ENCODE measurements around the gene TTC28. TPM values are rescaled to one million over a fixed set of nuclear protein-coding genes. Genes with fewer than 3 reads are reported as not detected.

The TTC28 gene
- total and polyA plus RNA-seq, 10 of the 15 experiments (the other 5 are each of a cell fraction or from before 2014, with no cell fraction given) = 0.15 to 8.4 (median 1.4) TPM

DNA sequence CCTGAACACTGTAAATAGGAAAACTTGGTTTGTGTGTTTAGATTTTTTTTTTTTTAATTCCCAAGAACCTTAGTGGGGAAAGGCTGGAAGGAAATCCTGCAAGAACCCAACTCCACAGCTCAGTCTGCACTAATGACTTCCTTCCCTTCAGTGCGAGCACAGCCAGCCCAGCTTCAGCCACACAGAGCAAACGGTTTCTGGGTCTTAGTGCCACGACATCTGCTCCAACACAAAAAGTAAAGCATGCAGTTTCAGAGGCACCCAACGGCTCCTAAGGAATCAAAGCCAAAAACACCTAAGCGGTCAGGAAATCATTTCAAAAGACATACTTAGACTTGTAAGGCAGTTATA lies 236.1 kb downstream of the TTC28 start:
- no peak overlapping the region for H3K4me3 ChIP-seq
- WGBS (ENCODE audit: insufficient coverage, insufficient replicate concordance, low lambda C conversion rate, missing lambda C conversion rate) = 0% methylated on average over 5 of the region's 5 CpGs
- RAD21 ChIA-PET (ENCODE audit: unreplicated experiment) = no interaction called here
- no peaks in the 10 kb centered on the region for H3K36me3 ChIP-seq (ENCODE audit: control insufficient read depth in 2 of 2, insufficient read depth in 2 of 2, low read length in 1 of 2)
- H2AFZ ChIP-seq (ENCODE audit: control insufficient read depth, low read depth, low read length) = no peak overlapping the region
- SMC1A ChIA-PET (ENCODE audit: uncharacterized antibody, unreplicated experiment) = no interaction called here
- DNase-seq (ENCODE audit: low read depth, low spot score) (no peak), ATAC-seq (peak; percentile 40; the same call in 2 of the 3 replicates), FAIRE-seq (no peak)
- peaks cover 4 to 8% of the 10 kb centered on the region in 2 experiments for H3K27me3 ChIP-seq (replicated peaks in 1 of 2; ENCODE audit: control insufficient read depth in 2 of 2, insufficient read depth in 2 of 2, low read length in 1 of 2)
- intact Hi-C loops (cut with micrococcal nuclease; ENCODE audit: unreplicated experiment) = loop anchor here (5.0 kb wide), 1 partner anchor 421 kb away; no protein-coding TSS in a partner anchor
- H3K4me1 ChIP-seq (ENCODE audit: control insufficient read depth, insufficient read depth, low read length) = no peaks in the 10 kb centered on the region
- in situ Hi-C loops (cut with MboI) = no loop called here
- H3K79me2 ChIP-seq (ENCODE audit: control insufficient read depth, insufficient read depth, low read length) = no peaks in the 10 kb centered on the region
- no peak overlapping the region for H3K4me2 ChIP-seq (ENCODE audit: control insufficient read depth, insufficient read depth)
- CTCF ChIA-PET = interaction anchor here (1.3 to 5.8 kb wide), 3 partner anchors 9 to 392 kb away, joined by 3 to 45 read pairs (median 5); no protein-coding TSS in a partner anchor
- POLR2A ChIA-PET = no interaction called here
- BruUV-seq (replicated peaks) = no TSS peak
- H3K9ac ChIP-seq (ENCODE audit: control insufficient read depth, insufficient read depth, low read length) = no peak overlapping the region
- no peaks in the 10 kb centered on the region for H3K9me3 ChIP-seq (replicated peaks; ENCODE audit: control insufficient read depth, insufficient read depth, low read length)
- H4K20me1 ChIP-seq (ENCODE audit: control insufficient read depth, insufficient read depth) = no peaks in the 10 kb centered on the region
- H3K27ac ChIP-seq (ENCODE audit: control insufficient read depth, insufficient read depth) = no peak overlapping the region
- TF ChIP-seq, protein P1, sequence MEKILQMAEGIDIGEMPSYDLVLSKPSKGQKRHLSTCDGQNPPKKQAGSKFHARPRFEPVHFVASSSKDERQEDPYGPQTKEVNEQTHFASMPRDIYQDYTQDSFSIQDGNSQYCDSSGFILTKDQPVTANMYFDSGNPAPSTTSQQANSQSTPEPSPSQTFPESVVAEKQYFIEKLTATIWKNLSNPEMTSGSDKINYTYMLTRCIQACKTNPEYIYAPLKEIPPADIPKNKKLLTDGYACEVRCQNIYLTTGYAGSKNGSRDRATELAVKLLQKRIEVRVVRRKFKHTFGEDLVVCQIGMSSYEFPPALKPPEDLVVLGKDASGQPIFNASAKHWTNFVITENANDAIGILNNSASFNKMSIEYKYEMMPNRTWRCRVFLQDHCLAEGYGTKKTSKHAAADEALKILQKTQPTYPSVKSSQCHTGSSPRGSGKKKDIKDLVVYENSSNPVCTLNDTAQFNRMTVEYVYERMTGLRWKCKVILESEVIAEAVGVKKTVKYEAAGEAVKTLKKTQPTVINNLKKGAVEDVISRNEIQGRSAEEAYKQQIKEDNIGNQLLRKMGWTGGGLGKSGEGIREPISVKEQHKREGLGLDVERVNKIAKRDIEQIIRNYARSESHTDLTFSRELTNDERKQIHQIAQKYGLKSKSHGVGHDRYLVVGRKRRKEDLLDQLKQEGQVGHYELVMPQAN (conservative IDR thresholded peaks at IDR 0.05) = no peak
- TF ChIP-seq HCFC1 (IDR thresholded peaks at IDR 0.05; ENCODE audit: low read length) (no peak), ASH2L (IDR thresholded peaks at IDR 0.05; ENCODE audit: borderline replicate concordance, low read depth) (no peak), STAT1 (conservative IDR thresholded peaks at IDR 0.05) (no peak), STAT3 (IDR thresholded peaks at IDR 0.05; ENCODE audit: low read depth, low read length) (no peak), LARP7 (IDR thresholded peaks at IDR 0.05) (no peak), ZNF217 (IDR thresholded peaks at IDR 0.05) (no peak), MEF2A (IDR thresholded peaks at IDR 0.05; ENCODE audit: insufficient read depth, low read depth, low read length) (no peak), EED (IDR thresholded peaks at IDR 0.05; ENCODE audit: low read depth) (no peak), RFX5 (IDR thresholded peaks at IDR 0.05; ENCODE audit: low read depth, low read length) (no peak), KDM1A (IDR thresholded peaks at IDR 0.05; ENCODE audit: borderline replicate concordance) (no peak), ATF7 (IDR thresholded peaks at IDR 0.05; ENCODE audit: low read depth) (no peak)
- TF ChIP-seq, protein P2, sequence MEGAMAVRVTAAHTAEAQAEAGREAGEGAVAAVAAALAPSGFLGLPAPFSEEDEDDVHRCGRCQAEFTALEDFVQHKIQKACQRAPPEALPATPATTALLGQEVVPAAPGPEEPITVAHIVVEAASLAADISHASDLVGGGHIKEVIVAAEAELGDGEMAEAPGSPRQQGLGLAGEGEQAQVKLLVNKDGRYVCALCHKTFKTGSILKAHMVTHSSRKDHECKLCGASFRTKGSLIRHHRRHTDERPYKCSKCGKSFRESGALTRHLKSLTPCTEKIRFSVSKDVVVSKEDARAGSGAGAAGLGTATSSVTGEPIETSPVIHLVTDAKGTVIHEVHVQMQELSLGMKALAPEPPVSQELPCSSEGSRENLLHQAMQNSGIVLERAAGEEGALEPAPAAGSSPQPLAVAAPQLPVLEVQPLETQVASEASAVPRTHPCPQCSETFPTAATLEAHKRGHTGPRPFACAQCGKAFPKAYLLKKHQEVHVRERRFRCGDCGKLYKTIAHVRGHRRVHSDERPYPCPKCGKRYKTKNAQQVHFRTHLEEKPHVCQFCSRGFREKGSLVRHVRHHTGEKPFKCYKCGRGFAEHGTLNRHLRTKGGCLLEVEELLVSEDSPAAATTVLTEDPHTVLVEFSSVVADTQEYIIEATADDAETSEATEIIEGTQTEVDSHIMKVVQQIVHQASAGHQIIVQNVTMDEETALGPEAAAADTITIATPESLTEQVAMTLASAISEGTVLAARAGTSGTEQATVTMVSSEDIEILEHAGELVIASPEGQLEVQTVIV (IDR thresholded peaks at IDR 0.05; ENCODE audit: borderline replicate concordance, partially characterized antibody) = no peak
- TF ChIP-seq, protein P3, sequence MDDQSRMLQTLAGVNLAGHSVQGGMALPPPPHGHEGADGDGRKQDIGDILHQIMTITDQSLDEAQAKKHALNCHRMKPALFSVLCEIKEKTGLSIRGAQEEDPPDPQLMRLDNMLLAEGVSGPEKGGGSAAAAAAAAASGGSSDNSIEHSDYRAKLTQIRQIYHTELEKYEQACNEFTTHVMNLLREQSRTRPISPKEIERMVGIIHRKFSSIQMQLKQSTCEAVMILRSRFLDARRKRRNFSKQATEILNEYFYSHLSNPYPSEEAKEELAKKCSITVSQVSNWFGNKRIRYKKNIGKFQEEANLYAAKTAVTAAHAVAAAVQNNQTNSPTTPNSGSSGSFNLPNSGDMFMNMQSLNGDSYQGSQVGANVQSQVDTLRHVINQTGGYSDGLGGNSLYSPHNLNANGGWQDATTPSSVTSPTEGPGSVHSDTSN (IDR thresholded peaks at IDR 0.05; ENCODE audit: insufficient replicate concordance, low read depth, low read length) = no peak
- TF ChIP-seq, protein P4, sequence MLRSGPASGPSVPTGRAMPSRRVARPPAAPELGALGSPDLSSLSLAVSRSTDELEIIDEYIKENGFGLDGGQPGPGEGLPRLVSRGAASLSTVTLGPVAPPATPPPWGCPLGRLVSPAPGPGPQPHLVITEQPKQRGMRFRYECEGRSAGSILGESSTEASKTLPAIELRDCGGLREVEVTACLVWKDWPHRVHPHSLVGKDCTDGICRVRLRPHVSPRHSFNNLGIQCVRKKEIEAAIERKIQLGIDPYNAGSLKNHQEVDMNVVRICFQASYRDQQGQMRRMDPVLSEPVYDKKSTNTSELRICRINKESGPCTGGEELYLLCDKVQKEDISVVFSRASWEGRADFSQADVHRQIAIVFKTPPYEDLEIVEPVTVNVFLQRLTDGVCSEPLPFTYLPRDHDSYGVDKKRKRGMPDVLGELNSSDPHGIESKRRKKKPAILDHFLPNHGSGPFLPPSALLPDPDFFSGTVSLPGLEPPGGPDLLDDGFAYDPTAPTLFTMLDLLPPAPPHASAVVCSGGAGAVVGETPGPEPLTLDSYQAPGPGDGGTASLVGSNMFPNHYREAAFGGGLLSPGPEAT (IDR thresholded peaks at IDR 0.05; ENCODE audit: low read depth) = no peak
- TF ChIP-seq, protein P5, sequence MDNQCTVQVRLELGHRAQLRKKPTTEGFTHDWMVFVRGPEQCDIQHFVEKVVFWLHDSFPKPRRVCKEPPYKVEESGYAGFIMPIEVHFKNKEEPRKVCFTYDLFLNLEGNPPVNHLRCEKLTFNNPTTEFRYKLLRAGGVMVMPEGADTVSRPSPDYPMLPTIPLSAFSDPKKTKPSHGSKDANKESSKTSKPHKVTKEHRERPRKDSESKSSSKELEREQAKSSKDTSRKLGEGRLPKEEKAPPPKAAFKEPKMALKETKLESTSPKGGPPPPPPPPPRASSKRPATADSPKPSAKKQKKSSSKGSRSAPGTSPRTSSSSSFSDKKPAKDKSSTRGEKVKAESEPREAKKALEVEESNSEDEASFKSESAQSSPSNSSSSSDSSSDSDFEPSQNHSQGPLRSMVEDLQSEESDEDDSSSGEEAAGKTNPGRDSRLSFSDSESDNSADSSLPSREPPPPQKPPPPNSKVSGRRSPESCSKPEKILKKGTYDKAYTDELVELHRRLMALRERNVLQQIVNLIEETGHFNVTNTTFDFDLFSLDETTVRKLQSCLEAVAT (IDR thresholded peaks at IDR 0.05) = no peak

Data from GM12878 (cell line).